LNCAP (cell line): Measurements from ENCODE around the gene NCK2.

Source experiments
- CTCF ChIP-seq: fragments of 450-650 bp; IDR thresholded peaks from 2 replicates; pipeline ENCODE4 v1.5.1; 2017; ENCODE audit warnings: mild to moderate bottlenecking

The NCK2 gene

GRCh38 chr2:105744909-105745853, at the start of gene NCK2:
TSS of gene NCK2 (plus strand) at chr2:105744912. CDS start at chr2:105855064, 110,152 bp downstream.
- no peak for TF ChIP-seq CTCF

GRCh38 chr2:105697781-105698449, 46.8 kb upstream of the NCK2 start:
- TF ChIP-seq CTCF, result no peak

GRCh38 chr2:105698820-105699219, 45.9 kb upstream of the NCK2 start:
- TF ChIP-seq CTCF, result no peak

GRCh38 chr2:105701042-105701441, 43.7 kb upstream of the NCK2 start:
- no peak for TF ChIP-seq CTCF

GRCh38 chr2:105708697-105709096, 36.0 kb upstream of the NCK2 start:
- no peak for TF ChIP-seq CTCF

GRCh38 chr2:105711394-105711793, 33.3 kb upstream of the NCK2 start:
- TF ChIP-seq CTCF, result no peak

- no peak for TF ChIP-seq CTCF
Observed at GRCh38 chr2:105712166-105712915, 32.4 kb upstream of the NCK2 start.
